Naive thymus-derived CD4-positive, alpha-beta T cell (primary cell): ENCODE measurements around the gene CTXN1. TPM values are rescaled to one million over a fixed set of nuclear protein-coding genes. Genes with fewer than 3 reads are reported as not detected.

ENCODE experiments used
- ATAC-seq: fragments of 150-1000 bp; cut with Tn5 transposase; 2 replicates; pipeline ENCODE4 v1.10.0; 2021; ENCODE audit warnings: mild to moderate bottlenecking, moderate library complexity
- CTCF ChIA-PET: fragments of 350-600 bp; sonication (Branson Sonifier 250); formaldehyde crosslinking; loops from one replicate; lab custom pipeline; 2021; ENCODE audit warnings: antibody characterized with exemption; lab: Charles Lee
- POLR2A ChIA-PET: fragments of 350-600 bp; sonication (Branson Sonifier 250); formaldehyde crosslinking; loops from one replicate; lab custom pipeline; 2021; ENCODE audit warnings: antibody characterized with exemption, inconsistent platforms; lab: Charles Lee
- DNase-seq, 9 donors: peaks; one replicate each; pipeline versions ENCODE4 v3.0.0 to v3.0.0-alpha.2; 2020 to 2022; ENCODE audit warnings: mixed read lengths in 1 of 9
- H3K27ac ChIP-seq: one replicate; pipeline ENCODE4 v1.7.0; 2013; ENCODE audit warnings: mild to moderate bottlenecking, low read depth, low read length, moderate library complexity
- H3K27me3 ChIP-seq, 2 donors: one replicate each; pipeline ENCODE4 v1.7.0; 2013; ENCODE audit warnings: low read length in 2 of 2, mild to moderate bottlenecking in 2 of 2, moderate library complexity in 2 of 2; ENCODE audit not compliant: control insufficient read depth in 2 of 2, insufficient read depth in 2 of 2
- H3K36me3 ChIP-seq, 3 experiments: 1 replicate in 2 of 3; 2 replicates in 1 of 3; pipeline ENCODE4 v1.7.0; 2013; ENCODE audit warnings: low read length in 3 of 3, mild to moderate bottlenecking in 3 of 3, moderate library complexity in 1 of 3; ENCODE audit not compliant: insufficient read depth in 3 of 3, control insufficient read depth in 2 of 3
- H3K4me1 ChIP-seq, 2 donors: one replicate each; pipeline ENCODE4 v1.7.0; 2013; ENCODE audit warnings: low read length in 2 of 2, mild to moderate bottlenecking in 2 of 2, moderate library complexity in 1 of 2; ENCODE audit not compliant: control insufficient read depth in 2 of 2, insufficient read depth in 2 of 2
- H3K4me3 ChIP-seq: 2 replicates; pipeline ENCODE4 v1.7.0; 2013; ENCODE audit warnings: mild to moderate bottlenecking, low read length
- H3K9me3 ChIP-seq, 3 experiments: 1 replicate in 2 of 3; 2 replicates in 1 of 3; pipeline ENCODE4 v1.7.0; 2013; ENCODE audit warnings: low read length in 3 of 3; ENCODE audit not compliant: control insufficient read depth in 2 of 3
- H3K27ac Mint-ChIP-seq, 9 donors: one replicate each; pipeline ENCODE4 v1.8.0; 2020 to 2022; ENCODE audit warnings: mixed read lengths in 9 of 9, mild to moderate bottlenecking in 8 of 9, moderate library complexity in 5 of 9, inconsistent platforms in 2 of 9
- H3K27me3 Mint-ChIP-seq, 5 donors: one replicate each; pipeline ENCODE4 v1.8.0; 2021 to 2022; ENCODE audit warnings: mixed read lengths in 5 of 5, mild to moderate bottlenecking in 1 of 5
- H3K36me3 Mint-ChIP-seq, 5 donors: one replicate each; pipeline ENCODE4 v1.8.0; 2020 to 2022; ENCODE audit warnings: mixed read lengths in 5 of 5, mild to moderate bottlenecking in 3 of 5, inconsistent platforms in 1 of 5
- H3K4me1 Mint-ChIP-seq, 7 donors: one replicate each; pipeline ENCODE4 v1.8.0; 2020 to 2022; ENCODE audit warnings: mixed read lengths in 7 of 7, mild to moderate bottlenecking in 3 of 7, inconsistent platforms in 1 of 7
- H3K4me3 Mint-ChIP-seq, 10 donors: one replicate each; pipeline ENCODE4 v1.8.0; 2020 to 2022; ENCODE audit warnings: mild to moderate bottlenecking in 10 of 10, mixed read lengths in 10 of 10, moderate library complexity in 6 of 10, inconsistent platforms in 2 of 10
- H3K9me3 Mint-ChIP-seq, 11 donors: one replicate each; pipeline ENCODE4 v1.8.0; 2020 to 2022; ENCODE audit warnings: mixed read lengths in 11 of 11, mild to moderate bottlenecking in 4 of 11, inconsistent platforms in 1 of 11, moderate library complexity in 1 of 11
- intact Hi-C, 2 donors: fragments of 100-400 bp; cut with micrococcal nuclease; formaldehyde crosslinking; loops; one replicate each; pipeline ENCODE4 v1.15.1; 2023
- polyA plus RNA-seq, 2 donors: library from polyadenylated mRNA; unstranded; fragments of 300-500 nt; fragmentation: Illumina TruSeq; gene quantifications; one replicate each; pipeline ENCODE4 v1.2.3, GENCODE V29; 2021
- total RNA-seq, 6 experiments: library from RNA in 5 of 6; stranded (reverse) in 5 of 6; gene quantifications; 1 replicate in 5 of 6; 2 replicates in 1 of 6; pipeline ENCODE4 v1.2.3 and lab custom pipeline; 2021 to 2026

Gene CTXN1
- total and polyA plus RNA-seq, 7 experiments from 2014 or later = 0.32 TPM; not detected in 6

GRCh38 chr19:7907122-7907521, 18.8 kb downstream of the CTXN1 start:
- Mint-ChIP-seq H3K4me3 (peak overlapping the region in 1 of 10 donors; percentile 38), H3K27ac (peak overlapping the region in 1 of 9 donors; percentile 14), H3K27me3 (peaks cover 0 to 3% (median 0%) of the 10 kb centered on the region in 5 donors), H3K9me3 (peaks cover 0 to 8% (median 0%) of the 10 kb centered on the region in 11 donors), H3K36me3 (peaks cover 0 to 23% (median 7%) of the 10 kb centered on the region in 5 donors), H3K4me1 (peaks cover 12 to 37% (median 28%) of the 10 kb centered on the region in 7 donors)
- ATAC-seq (no peak), DNase-seq (no peak)
- CTCF ChIA-PET = no interaction called here
- Histone ChIP-seq H3K27me3 (no peaks in the 10 kb centered on the region), H3K27ac (no peak overlapping the region), H3K9me3 (no peaks in the 10 kb centered on the region), H3K4me1 (peaks cover 20 to 24% of the 10 kb centered on the region in 2 donors), H3K4me3 (no peak overlapping the region), H3K36me3 (peaks cover 0 to 53% (median 4%) of the 10 kb centered on the region in 3 experiments)
- POLR2A ChIA-PET = interaction anchor here (1.6 kb wide), 1 partner anchor 13 kb away, joined by 6 read pairs; the partner anchor contains the start of gene SNAPC2
- intact Hi-C loops = no loop called here

- peaks cover 12 to 37% (median 30%) of the 10 kb centered on the region in 7 donors for H3K4me1 Mint-ChIP-seq
- POLR2A ChIA-PET = interaction anchor here (1.4 to 1.6 kb wide), 2 partner anchors 10 to 14 kb away, joined by 4 to 6 read pairs; partner anchors contain the start of gene SNAPC2
- no peak for ATAC-seq
Measured at GRCh38 chr19:7905859-7906258, 20.1 kb downstream of the CTXN1 start.

GRCh38 chr19:7905268-7905667, 20.7 kb downstream of the CTXN1 start:
- Mint-ChIP-seq H3K27ac (peak overlapping the region; percentile 85 to 98 (median 91)), H3K27me3 (peaks cover 0 to 3% (median 0%) of the 10 kb centered on the region in 5 donors), H3K9me3 (peaks cover 0 to 8% (median 0%) of the 10 kb centered on the region in 11 donors), H3K4me3 (peak overlapping the region; percentile 85 to 94 (median 89)), H3K36me3 (peaks cover 0 to 12% (median 3%) of the 10 kb centered on the region in 5 donors), H3K4me1 (peaks cover 12 to 37% (median 30%) of the 10 kb centered on the region in 7 donors)
- POLR2A ChIA-PET = interaction anchor here (1.4 kb wide), 1 partner anchor 11 kb away, joined by 4 read pairs; no protein-coding TSS in a partner anchor
- Histone ChIP-seq H3K36me3 (peaks cover 0 to 35% (median 4%) of the 10 kb centered on the region in 3 experiments), H3K4me1 (peaks cover 20 to 24% of the 10 kb centered on the region in 2 donors), H3K27me3 (no peaks in the 10 kb centered on the region), H3K9me3 (no peaks in the 10 kb centered on the region), H3K27ac (no peak overlapping the region), H3K4me3 (no peak overlapping the region)
- no peak for DNase-seq
- CTCF ChIA-PET = no interaction called here
- intact Hi-C loops = no loop called here
- ATAC-seq = no peak

More at GRCh38 chr19:7905859-7906258, 20.1 kb downstream of the CTXN1 start:
- H3K9me3 ChIP-seq = no peaks in the 10 kb centered on the region
- Mint-ChIP-seq H3K9me3 (peaks cover 0 to 8% (median 0%) of the 10 kb centered on the region in 11 donors), H3K4me3 (peak overlapping the region in 9 of 10 donors; percentile 45 to 94 (median 83)), H3K27me3 (peaks cover 0 to 3% (median 0%) of the 10 kb centered on the region in 5 donors), H3K36me3 (peaks cover 0 to 15% (median 7%) of the 10 kb centered on the region in 5 donors), H3K27ac (peak overlapping the region in 7 of 9 donors; percentile 53 to 98 (median 86))
- intact Hi-C loops = no loop called here
- H3K27me3 ChIP-seq = no peaks in the 10 kb centered on the region
- peaks cover 0 to 41% (median 4%) of the 10 kb centered on the region in 3 experiments for H3K36me3 ChIP-seq
- no peak for DNase-seq
- H3K4me1 ChIP-seq = peaks cover 20 to 24% of the 10 kb centered on the region in 2 donors
- CTCF ChIA-PET = no interaction called here
- H3K4me3 ChIP-seq = no peak overlapping the region
- no peak overlapping the region for H3K27ac ChIP-seq

GRCh38 chr19:7904074-7905020, 21.6 kb downstream of the CTXN1 start:
- H3K9me3 ChIP-seq = no peaks in the 10 kb centered on the region
- no peaks in the 10 kb centered on the region for H3K27me3 ChIP-seq
- Mint-ChIP-seq H3K27me3 (peaks cover 0 to 3% (median 0%) of the 10 kb centered on the region in 5 donors), H3K27ac (peak overlapping the region; percentile 85 to 98 (median 91)), H3K4me1 (peaks cover 12 to 37% (median 30%) of the 10 kb centered on the region in 7 donors), H3K36me3 (peaks cover 0 to 12% (median 3%) of the 10 kb centered on the region in 5 donors), H3K4me3 (peak overlapping the region; percentile 85 to 95 (median 90)), H3K9me3 (peaks cover 0 to 8% (median 0%) of the 10 kb centered on the region in 11 donors)
- ATAC-seq (peak; percentile 74), DNase-seq (peak in 2 of 9 donors; percentile 64 to 79)
- peaks cover 20 to 24% of the 10 kb centered on the region in 2 donors for H3K4me1 ChIP-seq
- H3K27ac ChIP-seq = peak overlapping the region; percentile 77
- POLR2A ChIA-PET = interaction anchor here (0.9 to 1.6 kb wide), 8 partner anchors 16 to 610 kb away, joined by 3 to 35 read pairs (median 4); partner anchors contain the start of genes SNAPC2, TIMM44 and ZNF414
- CTCF ChIA-PET = interaction anchor here (0.7 to 1.2 kb wide), 4 partner anchors 14 to 46 kb away, joined by 3 to 10 read pairs (median 5); partner anchors contain the start of gene SNAPC2
- H3K36me3 ChIP-seq = peaks cover 0 to 27% (median 4%) of the 10 kb centered on the region in 3 experiments
- peak overlapping the region; percentile 91 for H3K4me3 ChIP-seq
- intact Hi-C loops = loop anchor here in 1 of 2 donors (1.0 kb wide), 1 partner anchor 12 kb away; no protein-coding TSS in a partner anchor

GRCh38 chr19:7903244-7904073, 22.5 kb downstream of the CTXN1 start, which contains the start of gene MAP2K7:
Gene MAP2K7 (plus strand): TSS chr19:7903877. CDS start chr19:7903945, 68 bp downstream.
- Histone ChIP-seq H3K27me3 (no peaks in the 10 kb centered on the region), H3K4me3 (peak within 1 kb of the TSS; percentile 91), H3K4me1 (peaks cover 20 to 24% of the 10 kb centered on the region in 2 donors), H3K27ac (peak within 1 kb of the TSS; percentile 77), H3K36me3 (peaks cover 0 to 18% (median 4%) of the 10 kb centered on the region in 3 experiments), H3K9me3 (no peaks in the 10 kb centered on the region)
- Mint-ChIP-seq H3K4me1 (peaks cover 12 to 37% (median 30%) of the 10 kb centered on the region in 7 donors), H3K9me3 (peaks cover 0 to 8% (median 0%) of the 10 kb centered on the region in 11 donors), H3K36me3 (peaks cover 0 to 12% (median 3%) of the 10 kb centered on the region in 5 donors), H3K27ac (peak within 1 kb of the TSS; percentile 91 to 98 (median 96)), H3K4me3 (peak within 1 kb of the TSS; percentile 87 to 95 (median 92)), H3K27me3 (peaks cover 0 to 3% (median 0%) of the 10 kb centered on the region in 5 donors)
- intact Hi-C loops = loop anchor here (1.0 kb wide), 10 partner anchors 13 to 369 kb away; partner anchors contain the start of genes PET100 (in 2 of the 2), SNAPC2 (in 2 of the 2), TIMM44 (in 2 of the 2) and XAB2 (in 2 of the 2)
- ChIA-PET POLR2A (interaction anchor here (0.8 to 1.6 kb wide), 11 partner anchors 9 to 611 kb away, joined by 3 to 35 read pairs (median 3); partner anchors contain the start of genes SNAPC2, TIMM44 and ZNF414), CTCF (interaction anchor here (0.7 to 1.2 kb wide), 5 partner anchors 15 to 71 kb away, joined by 3 to 10 read pairs (median 4); partner anchors contain the start of gene SNAPC2)
- ATAC-seq = peak; percentile 91
- DNase-seq = peak; percentile 99 to 100 (median 100)
